HEK293 (cell line): Measurements from ENCODE around the gene SSX4.
"Not testable (repeated sequence)": the region's sequence is repeated elsewhere in the genome, so short reads cannot be mapped to it uniquely, and the experiment has no call there.

Source experiments
- FEZF1 ChIP-seq: fragments of 450-650 bp; formaldehyde crosslinking; IDR thresholded peaks from 2 replicates; pipeline ENCODE4 v1.5.1; 2016; ENCODE audit warnings: missing biosample characterization, missing genetic modification characterization
- KLF1 ChIP-seq: fragments of 450-650 bp; formaldehyde crosslinking; IDR thresholded peaks from 2 replicates; pipeline ENCODE4 v1.5.1; 2016; ENCODE audit warnings: missing biosample characterization, missing genetic modification characterization
- MZF1 ChIP-seq: fragments of 450-650 bp; formaldehyde crosslinking; IDR thresholded peaks from 2 replicates; pipeline ENCODE4 v1.5.1; 2017; ENCODE audit warnings: missing biosample characterization, missing genetic modification characterization, borderline replicate concordance
- PRDM1 ChIP-seq: fragments of 450-650 bp; formaldehyde crosslinking; IDR thresholded peaks from 2 replicates; pipeline ENCODE4; 2016; ENCODE audit warnings: missing biosample characterization, missing genetic modification characterization
- ZBTB21 ChIP-seq: fragments of 450-650 bp; formaldehyde crosslinking; IDR thresholded peaks from 2 replicates; pipeline ENCODE4 v1.5.1; 2017; ENCODE audit warnings: missing biosample characterization, missing genetic modification characterization
- ZBTB7A ChIP-seq: fragments of 450-650 bp; formaldehyde crosslinking; IDR thresholded peaks from 2 replicates; pipeline ENCODE4 v1.5.1; 2016; ENCODE audit warnings: low read depth, missing biosample characterization, missing genetic modification characterization
- ZNF10 ChIP-seq: fragments of 450-650 bp; formaldehyde crosslinking; IDR thresholded peaks from 2 replicates; pipeline ENCODE4 v1.5.1; 2017; ENCODE audit warnings: missing biosample characterization, missing genetic modification characterization
- ZNF121 ChIP-seq: fragments of 450-650 bp; formaldehyde crosslinking; IDR thresholded peaks from 2 replicates; pipeline ENCODE4 v1.5.1; 2016; ENCODE audit warnings: missing biosample characterization, missing genetic modification characterization
- ZNF202 ChIP-seq: fragments of 450-650 bp; formaldehyde crosslinking; IDR thresholded peaks from 2 replicates; pipeline ENCODE4 v1.5.1; 2016; ENCODE audit warnings: missing biosample characterization, missing genetic modification characterization, borderline replicate concordance
- ZNF274 ChIP-seq, 2 experiments: fragments of 200-500 bp in 1 of 2; fragments of 450-650 bp in 1 of 2; sonication (Bioruptor generic) in 1 of 2; formaldehyde crosslinking in 1 of 2; IDR thresholded peaks; 2 replicates each; pipeline versions ENCODE4 v1.5.1 to v1.6.1; 2014 to 2016; ENCODE audit warnings: borderline replicate concordance in 1 of 2, inconsistent platforms in 1 of 2, low read length in 1 of 2, missing biosample characterization in 1 of 2, missing genetic modification characterization in 1 of 2
- ZNF600 ChIP-seq: fragments of 450-650 bp; formaldehyde crosslinking; IDR thresholded peaks from 2 replicates; pipeline ENCODE4 v1.5.1; 2016; ENCODE audit warnings: missing biosample characterization, missing genetic modification characterization
- ZNF658 ChIP-seq: fragments of 450-650 bp; formaldehyde crosslinking; IDR thresholded peaks from 2 replicates; pipeline ENCODE4; 2016; ENCODE audit warnings: missing biosample characterization, missing genetic modification characterization
- ZNF785 ChIP-seq: fragments of 450-650 bp; formaldehyde crosslinking; IDR thresholded peaks from 2 replicates; pipeline ENCODE4 v1.5.1; 2016; ENCODE audit warnings: missing biosample characterization, missing genetic modification characterization
- TF ChIP-seq, protein P1 (sequence below): fragments of 450-650 bp; formaldehyde crosslinking; IDR thresholded peaks from 2 replicates; pipeline ENCODE4 v1.5.1; 2016; ENCODE audit warnings: missing biosample characterization, missing genetic modification characterization

DNA sequence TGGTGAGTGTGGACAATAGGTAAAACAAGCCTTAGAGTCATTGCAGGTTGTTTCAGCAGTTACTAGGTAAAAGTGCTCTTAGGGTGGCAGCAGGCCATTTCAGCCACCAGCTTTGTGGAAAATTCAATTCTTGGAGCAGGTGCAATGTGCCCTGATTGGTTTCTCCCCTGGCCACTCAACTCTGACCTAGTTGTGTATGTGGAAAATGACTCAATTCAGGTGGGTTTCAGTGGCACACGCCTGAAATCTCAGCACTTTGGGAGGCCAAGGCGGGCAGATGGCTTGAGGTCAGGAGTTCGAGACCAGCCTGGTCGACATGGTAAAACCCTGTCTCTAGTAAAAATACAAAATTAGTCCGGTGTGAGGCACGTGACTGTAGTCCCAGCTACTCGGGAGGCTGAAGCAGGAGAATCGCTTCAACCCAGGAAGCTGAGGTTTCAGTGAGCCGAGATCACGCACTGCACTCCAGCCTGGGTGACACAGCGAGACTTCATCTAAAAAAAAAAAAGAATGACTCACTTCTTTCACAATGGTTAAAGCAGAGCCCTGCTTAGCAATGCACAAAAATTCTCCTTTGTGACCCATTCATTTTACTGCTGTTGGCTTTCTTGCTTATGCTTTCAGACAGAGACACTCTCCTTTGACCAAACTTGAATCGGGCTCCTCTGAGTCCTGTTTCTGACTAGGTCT lies 43.8 kb downstream of the SSX4 start:
- TF ChIP-seq, protein P1, sequence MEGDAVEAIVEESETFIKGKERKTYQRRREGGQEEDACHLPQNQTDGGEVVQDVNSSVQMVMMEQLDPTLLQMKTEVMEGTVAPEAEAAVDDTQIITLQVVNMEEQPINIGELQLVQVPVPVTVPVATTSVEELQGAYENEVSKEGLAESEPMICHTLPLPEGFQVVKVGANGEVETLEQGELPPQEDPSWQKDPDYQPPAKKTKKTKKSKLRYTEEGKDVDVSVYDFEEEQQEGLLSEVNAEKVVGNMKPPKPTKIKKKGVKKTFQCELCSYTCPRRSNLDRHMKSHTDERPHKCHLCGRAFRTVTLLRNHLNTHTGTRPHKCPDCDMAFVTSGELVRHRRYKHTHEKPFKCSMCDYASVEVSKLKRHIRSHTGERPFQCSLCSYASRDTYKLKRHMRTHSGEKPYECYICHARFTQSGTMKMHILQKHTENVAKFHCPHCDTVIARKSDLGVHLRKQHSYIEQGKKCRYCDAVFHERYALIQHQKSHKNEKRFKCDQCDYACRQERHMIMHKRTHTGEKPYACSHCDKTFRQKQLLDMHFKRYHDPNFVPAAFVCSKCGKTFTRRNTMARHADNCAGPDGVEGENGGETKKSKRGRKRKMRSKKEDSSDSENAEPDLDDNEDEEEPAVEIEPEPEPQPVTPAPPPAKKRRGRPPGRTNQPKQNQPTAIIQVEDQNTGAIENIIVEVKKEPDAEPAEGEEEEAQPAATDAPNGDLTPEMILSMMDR: not testable (repeated sequence)
- not testable (repeated sequence) for TF ChIP-seq ZNF274 (IDR thresholded peaks at IDR 0.05; ENCODE audit: low read length); ZNF274 (tag by site-specific recombination; IDR thresholded peaks at IDR 0.05; ENCODE audit: borderline replicate concordance); ZNF121 (tag by site-specific recombination); PRDM1 (tag by site-specific recombination); KLF1 (tag by site-specific recombination); ZBTB7A (tag by site-specific recombination); MZF1 (tag by site-specific recombination); ZBTB21 (tag by site-specific recombination); ZNF10 (tag by site-specific recombination); ZNF600 (tag by site-specific recombination); ZNF785; ZNF202 (tag by site-specific recombination); ZNF658 (tag by site-specific recombination); FEZF1 (tag by site-specific recombination)
